Breast epithelium (tissue), 3 donors: Measurements from ENCODE around the gene TNFSF11.

Experiments
- POLR2A ChIP-seq: fragments of 450-650 bp; IDR thresholded peaks from one replicate; pipeline ENCODE4 v1.6.1; 2016; ENCODE audit warnings: antibody characterized with exemption, mild to moderate bottlenecking, moderate library complexity
- POLR2AphosphoS5 ChIP-seq, 3 donors: sonication (generic); formaldehyde crosslinking; IDR thresholded peaks; one replicate each; pipeline ENCODE4 v1.6.1; 2017; ENCODE audit warnings: antibody characterized with exemption in 3 of 3
- TF ChIP-seq, protein P1 (sequence below), 3 donors: fragments of 450-650 bp; IDR thresholded peaks; one replicate each; pipeline ENCODE4 v1.5.1; 2016 to 2017; ENCODE audit warnings: antibody characterized with exemption in 3 of 3, mild to moderate bottlenecking in 3 of 3, moderate library complexity in 3 of 3

DNA sequence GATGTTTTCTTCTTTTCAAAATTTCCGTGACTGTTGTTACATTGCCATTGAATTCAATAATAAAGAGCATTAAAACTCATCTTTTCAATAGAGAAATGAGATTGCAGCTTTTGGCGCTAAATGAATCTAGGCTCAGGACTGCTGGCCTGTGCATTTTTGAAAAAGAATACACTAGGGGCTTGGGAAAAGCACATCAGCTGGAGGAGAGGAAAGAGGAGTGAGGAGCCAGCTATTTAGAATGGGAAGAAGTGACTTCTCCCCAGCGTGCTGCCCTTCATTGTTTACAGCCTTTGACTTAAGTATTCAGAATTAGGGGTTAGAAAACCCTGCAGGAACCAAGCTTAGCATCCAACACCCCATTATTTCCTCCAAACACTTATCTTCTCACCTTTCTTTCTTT, 43.3 kb downstream of the TNFSF11 start:
- TF ChIP-seq, protein P1, sequence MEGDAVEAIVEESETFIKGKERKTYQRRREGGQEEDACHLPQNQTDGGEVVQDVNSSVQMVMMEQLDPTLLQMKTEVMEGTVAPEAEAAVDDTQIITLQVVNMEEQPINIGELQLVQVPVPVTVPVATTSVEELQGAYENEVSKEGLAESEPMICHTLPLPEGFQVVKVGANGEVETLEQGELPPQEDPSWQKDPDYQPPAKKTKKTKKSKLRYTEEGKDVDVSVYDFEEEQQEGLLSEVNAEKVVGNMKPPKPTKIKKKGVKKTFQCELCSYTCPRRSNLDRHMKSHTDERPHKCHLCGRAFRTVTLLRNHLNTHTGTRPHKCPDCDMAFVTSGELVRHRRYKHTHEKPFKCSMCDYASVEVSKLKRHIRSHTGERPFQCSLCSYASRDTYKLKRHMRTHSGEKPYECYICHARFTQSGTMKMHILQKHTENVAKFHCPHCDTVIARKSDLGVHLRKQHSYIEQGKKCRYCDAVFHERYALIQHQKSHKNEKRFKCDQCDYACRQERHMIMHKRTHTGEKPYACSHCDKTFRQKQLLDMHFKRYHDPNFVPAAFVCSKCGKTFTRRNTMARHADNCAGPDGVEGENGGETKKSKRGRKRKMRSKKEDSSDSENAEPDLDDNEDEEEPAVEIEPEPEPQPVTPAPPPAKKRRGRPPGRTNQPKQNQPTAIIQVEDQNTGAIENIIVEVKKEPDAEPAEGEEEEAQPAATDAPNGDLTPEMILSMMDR (IDR thresholded peaks at IDR 0.05), result no peak
- TF ChIP-seq POLR2A, result no peak
- no peak for TF ChIP-seq POLR2AphosphoS5 (IDR thresholded peaks at IDR 0.05)
